ENCODE measurements around the gene PRG2.

DNA sequence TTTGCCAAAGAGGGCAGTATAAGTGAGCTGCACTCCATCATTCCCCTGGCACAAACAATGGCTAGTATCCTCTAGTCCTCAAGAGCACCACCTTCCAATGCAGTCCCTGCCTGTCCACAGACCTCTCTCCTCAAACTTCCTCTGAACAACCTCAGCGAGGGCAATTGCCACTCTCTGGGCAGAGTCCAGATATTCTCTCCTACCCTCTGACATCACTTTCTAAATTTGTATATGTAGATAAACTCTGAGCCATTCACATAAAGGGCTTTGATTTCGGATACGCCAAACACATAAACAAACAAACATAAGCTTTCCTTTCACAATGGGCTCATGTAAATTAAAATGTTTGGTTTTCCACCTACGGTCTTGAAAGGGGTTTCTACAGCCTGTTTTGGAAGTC, 39.5 kb upstream of the PRG2 start:
- TF ChIP-seq, protein P1, sequence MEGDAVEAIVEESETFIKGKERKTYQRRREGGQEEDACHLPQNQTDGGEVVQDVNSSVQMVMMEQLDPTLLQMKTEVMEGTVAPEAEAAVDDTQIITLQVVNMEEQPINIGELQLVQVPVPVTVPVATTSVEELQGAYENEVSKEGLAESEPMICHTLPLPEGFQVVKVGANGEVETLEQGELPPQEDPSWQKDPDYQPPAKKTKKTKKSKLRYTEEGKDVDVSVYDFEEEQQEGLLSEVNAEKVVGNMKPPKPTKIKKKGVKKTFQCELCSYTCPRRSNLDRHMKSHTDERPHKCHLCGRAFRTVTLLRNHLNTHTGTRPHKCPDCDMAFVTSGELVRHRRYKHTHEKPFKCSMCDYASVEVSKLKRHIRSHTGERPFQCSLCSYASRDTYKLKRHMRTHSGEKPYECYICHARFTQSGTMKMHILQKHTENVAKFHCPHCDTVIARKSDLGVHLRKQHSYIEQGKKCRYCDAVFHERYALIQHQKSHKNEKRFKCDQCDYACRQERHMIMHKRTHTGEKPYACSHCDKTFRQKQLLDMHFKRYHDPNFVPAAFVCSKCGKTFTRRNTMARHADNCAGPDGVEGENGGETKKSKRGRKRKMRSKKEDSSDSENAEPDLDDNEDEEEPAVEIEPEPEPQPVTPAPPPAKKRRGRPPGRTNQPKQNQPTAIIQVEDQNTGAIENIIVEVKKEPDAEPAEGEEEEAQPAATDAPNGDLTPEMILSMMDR (IDR thresholded peaks at IDR 0.05; ENCODE audit: low read depth, low read length): no peak
- TF ChIP-seq EZH2phosphoT487 (IDR thresholded peaks at IDR 0.05; ENCODE audit: low read depth): no peak
